Measurements from ENCODE around the gene TBC1D19. TPM values are rescaled to one million over a fixed set of nuclear protein-coding genes. Genes with fewer than 3 reads are reported as not detected.

The TBC1D19 gene
- total RNA-seq, 4 donors from 2014 or later: 6.5 to 7.0 (median 6.8) TPM

DNA sequence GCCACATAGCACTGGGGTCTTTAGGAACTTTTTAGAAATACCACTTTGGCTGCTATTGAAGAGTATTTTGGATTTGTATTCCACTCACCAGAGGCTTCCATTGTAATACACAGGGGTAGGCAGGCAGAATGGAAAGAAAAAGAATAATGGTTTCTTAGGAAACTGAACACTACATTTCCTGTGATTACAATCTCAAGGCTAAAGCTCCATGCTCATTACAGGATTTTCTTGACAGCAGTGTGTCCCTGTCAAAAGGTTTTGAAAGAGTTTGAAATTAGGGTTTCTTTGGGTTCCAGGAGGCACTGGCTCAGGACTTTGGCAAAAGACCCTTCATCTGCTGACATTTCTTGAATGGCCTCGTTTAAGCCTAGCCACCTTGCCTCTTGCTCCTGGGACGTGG lies 201.9 kb downstream of the TBC1D19 start:
- no peak for ATAC-seq
- Histone ChIP-seq H3K4me1 (peaks cover 16 to 28% of the 10 kb centered on the region in 2 donors), H3K4me3 (no peak overlapping the region), H3K9me3 (no peaks in the 10 kb centered on the region), H3K36me3 (no peaks in the 10 kb centered on the region), H3K27me3 (no peaks in the 10 kb centered on the region), H3K27ac (no peak overlapping the region)
- TF ChIP-seq CTCF (IDR thresholded peaks at IDR 0.05 in 4 of 5, conservative IDR thresholded peaks at IDR 0.05 in 1 of 5): no peak
- TF ChIP-seq POLR2A (IDR thresholded peaks at IDR 0.05): no peak
- no peak for DNase-seq
- in situ Hi-C loops (cut with MboI; ENCODE audit: low sequenced_read_pairs in 4 of 4) (loop anchor here in 1 of 4 donors (25.0 kb wide), 1 partner anchor 226 kb away; no protein-coding TSS in a partner anchor), intact Hi-C loops (cut with DNase I; ENCODE audit: low total_unique reads) (loop anchor here (5.0 kb wide), 1 partner anchor 221 kb away; no protein-coding TSS in a partner anchor)

DNA sequence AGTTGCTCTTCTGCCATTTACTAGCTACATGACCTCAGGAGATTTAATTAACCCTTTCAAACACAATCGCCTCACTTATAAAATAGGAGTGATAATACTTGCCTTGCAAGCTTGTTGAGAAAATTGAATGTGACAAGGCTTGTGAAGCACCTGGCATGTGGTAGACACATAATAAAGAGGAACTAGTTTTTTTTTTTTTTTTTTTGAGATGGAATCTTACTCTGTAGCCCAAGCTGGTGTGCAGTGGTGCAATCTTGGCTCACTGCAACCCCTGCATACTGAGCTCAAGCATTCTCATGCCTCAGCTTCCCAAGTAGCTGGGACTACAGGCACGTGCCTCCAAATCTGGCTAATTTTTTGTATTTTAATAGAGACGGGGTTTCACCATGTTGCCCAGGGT lies 203.0 kb downstream of the TBC1D19 start:
- no peaks in the 10 kb centered on the region for H3K36me3 ChIP-seq
- H3K9me3 ChIP-seq: no peaks in the 10 kb centered on the region
- in situ Hi-C loops (cut with MboI; ENCODE audit: low sequenced_read_pairs in 4 of 4) (loop anchor here in 1 of 4 donors (25.0 kb wide), 1 partner anchor 225 kb away; no protein-coding TSS in a partner anchor), intact Hi-C loops (cut with DNase I; ENCODE audit: low total_unique reads) (loop anchor here (5.0 kb wide), 1 partner anchor 220 kb away; no protein-coding TSS in a partner anchor)
- DNase-seq (no peak), ATAC-seq (no peak)
- H3K4me1 ChIP-seq: peaks cover 27 to 39% of the 10 kb centered on the region in 2 donors
- no peak overlapping the region for H3K4me3 ChIP-seq
- no peaks in the 10 kb centered on the region for H3K27me3 ChIP-seq
- H3K27ac ChIP-seq: peak overlapping the region in 2 of 4 donors; percentile 70 to 71
- TF ChIP-seq CTCF (IDR thresholded peaks at IDR 0.05 in 4 of 5, conservative IDR thresholded peaks at IDR 0.05 in 1 of 5) (no peak), POLR2A (IDR thresholded peaks at IDR 0.05) (no peak)

DNA sequence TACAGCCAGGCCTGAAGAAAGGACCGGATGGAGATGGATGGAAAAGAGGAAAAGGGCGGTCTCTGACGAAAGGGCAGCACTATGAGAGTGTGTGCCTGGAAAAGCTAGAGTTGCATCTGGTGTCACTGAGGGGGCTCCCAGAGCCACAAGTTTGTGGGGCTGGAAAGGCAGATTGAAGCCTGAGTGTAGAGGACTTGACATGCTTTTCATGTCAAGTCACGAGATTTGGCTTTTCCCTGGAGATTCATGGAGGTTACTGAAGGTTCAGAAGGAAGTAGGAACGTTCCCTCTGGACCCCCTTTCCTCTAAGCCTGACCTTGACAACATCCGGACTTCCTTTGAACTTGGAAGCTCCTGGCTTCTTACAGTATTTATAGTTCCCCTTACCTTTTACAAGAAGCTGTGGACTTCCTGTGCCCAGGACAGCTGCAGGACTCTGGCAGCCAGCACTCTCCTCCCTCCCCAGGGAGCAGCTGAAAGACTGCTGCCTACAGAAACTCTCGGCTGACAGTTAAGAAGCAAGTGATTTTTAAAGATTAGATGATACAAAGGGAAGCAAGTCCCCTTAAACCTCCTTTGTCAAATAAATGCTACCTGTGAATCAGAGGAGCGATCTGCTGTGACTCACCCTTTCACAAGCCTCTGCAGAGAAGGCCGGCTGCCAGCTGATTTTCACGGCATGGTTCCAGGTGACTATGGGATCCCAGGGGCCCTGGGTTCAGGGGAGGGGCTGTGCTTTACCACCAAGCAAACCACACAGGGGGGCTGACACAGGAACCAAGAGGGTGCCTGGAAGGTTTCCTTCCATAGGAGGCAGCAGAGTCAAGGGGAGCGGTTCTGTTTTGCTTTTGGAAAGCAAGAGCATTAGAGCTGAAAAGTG lies 203.8 kb downstream of the TBC1D19 start:
- peaks cover 27 to 39% of the 10 kb centered on the region in 2 donors for H3K4me1 ChIP-seq
- H3K27ac ChIP-seq: peak overlapping the region; percentile 28 to 71 (median 60)
- ATAC-seq (peak; percentile 74 to 79), DNase-seq (peak in 1 of 2 donors; percentile 30)
- in situ Hi-C loops (cut with MboI; ENCODE audit: low sequenced_read_pairs in 4 of 4) (loop anchor here in 1 of 4 donors (25.0 kb wide), 1 partner anchor 225 kb away; no protein-coding TSS in a partner anchor), intact Hi-C loops (cut with DNase I; ENCODE audit: low total_unique reads) (loop anchor here (5.0 kb wide), 1 partner anchor 220 kb away; no protein-coding TSS in a partner anchor)
- no peaks in the 10 kb centered on the region for H3K9me3 ChIP-seq
- no peaks in the 10 kb centered on the region for H3K36me3 ChIP-seq
- no peaks in the 10 kb centered on the region for H3K27me3 ChIP-seq
- TF ChIP-seq CTCF (IDR thresholded peaks at IDR 0.05 in 4 of 5, conservative IDR thresholded peaks at IDR 0.05 in 1 of 5): peak in 3 of 5 experiments; percentile 30 to 59 (median 44)
- TF ChIP-seq POLR2A (IDR thresholded peaks at IDR 0.05): no peak
- H3K4me3 ChIP-seq: peak overlapping the region; percentile 7 to 43 (median 18)

DNA sequence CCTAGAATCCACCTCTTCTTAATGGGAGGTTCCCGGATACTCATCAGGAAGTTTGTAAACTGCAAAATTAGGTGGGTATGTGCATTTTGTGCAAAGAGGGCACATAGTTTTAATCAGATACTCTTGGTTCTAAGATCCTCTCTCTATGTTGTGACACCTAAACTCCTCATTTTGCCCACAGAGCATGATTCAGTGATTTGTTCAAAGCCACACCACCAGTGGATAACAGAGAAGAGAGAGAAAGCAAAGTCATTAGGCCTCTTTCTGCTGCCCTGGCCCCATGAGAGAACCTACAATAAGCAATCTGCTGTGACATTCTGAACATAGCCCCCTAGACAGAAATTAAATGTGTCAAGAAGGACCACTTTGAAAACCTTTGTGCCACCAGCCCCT lies 204.5 kb downstream of the TBC1D19 start:
- no peak for TF ChIP-seq CTCF (IDR thresholded peaks at IDR 0.05 in 4 of 5, conservative IDR thresholded peaks at IDR 0.05 in 1 of 5)
- no peak for TF ChIP-seq POLR2A (IDR thresholded peaks at IDR 0.05)
- H3K9me3 ChIP-seq: no peaks in the 10 kb centered on the region
- no peak for DNase-seq
- no peaks in the 10 kb centered on the region for H3K27me3 ChIP-seq
- peaks cover 27 to 39% of the 10 kb centered on the region in 2 donors for H3K4me1 ChIP-seq
- H3K36me3 ChIP-seq: no peaks in the 10 kb centered on the region
- intact Hi-C loops (cut with DNase I; ENCODE audit: low total_unique reads) (loop anchor here (5.0 kb wide), 1 partner anchor 219 kb away; no protein-coding TSS in a partner anchor), in situ Hi-C loops (cut with MboI; ENCODE audit: low sequenced_read_pairs in 4 of 4) (loop anchor here in 1 of 4 donors (25.0 kb wide), 1 partner anchor 224 kb away; no protein-coding TSS in a partner anchor)
- H3K27ac ChIP-seq: peak overlapping the region in 3 of 4 donors; percentile 49 to 71 (median 70)
- ATAC-seq: peak; percentile 33 to 54
- peak overlapping the region in 2 of 4 donors; percentile 22 to 43 for H3K4me3 ChIP-seq
